ENCODE results near the gene F11R. TPM values are rescaled to one million over a fixed set of nuclear protein-coding genes. Genes with fewer than 3 reads are reported as not detected.
A peak's percentile ranks its signal among the peaks of the same experiment; 100 is the strongest.
"Not testable (repeated sequence)": the region's sequence is repeated elsewhere in the genome, so short reads cannot be mapped to it uniquely, and the experiment has no call there.

The F11R gene
- total RNA-seq = 11.9 and 13.5 TPM in 2 replicates

DNA sequence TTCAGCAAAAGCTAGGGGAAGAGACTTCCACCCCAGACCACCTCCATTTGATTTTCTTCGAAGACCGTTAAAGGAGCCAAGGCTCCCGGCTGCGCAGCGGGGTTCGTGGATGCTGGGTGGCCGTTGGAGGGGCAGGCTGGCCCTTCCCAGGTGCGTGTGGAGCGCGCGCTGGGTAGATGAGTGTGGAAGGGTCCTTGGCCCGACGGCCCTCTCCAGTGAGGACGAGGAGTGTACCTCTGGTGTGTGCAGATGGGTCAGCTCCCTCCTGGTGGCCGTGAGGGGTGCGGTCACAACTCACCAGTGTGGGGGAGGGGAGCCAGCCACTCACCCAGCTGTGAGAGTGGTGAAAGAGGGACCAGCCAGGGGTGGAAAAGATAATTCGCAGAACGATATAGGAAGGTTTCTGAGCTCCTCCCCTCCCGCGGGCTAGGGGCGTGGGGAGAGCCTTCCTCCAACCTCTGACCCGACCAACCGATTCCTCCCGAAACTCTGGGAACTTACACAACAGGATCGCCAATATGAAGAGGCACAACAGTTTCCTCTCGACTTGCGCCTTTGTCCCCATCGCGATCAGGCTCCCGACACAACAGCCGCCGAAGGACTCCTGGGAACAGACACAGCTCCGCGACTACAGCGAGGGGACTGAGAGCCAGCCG lies at the start of gene F11R:
TSS of gene F11R (minus strand) at position 644 of the 656 bp plus-strand sequence. CDS start at position 565, 79 bp downstream.
- Mint-ChIP-seq H3K4me3 (peak within 1 kb of the TSS; percentile 91), H3K27ac (peak within 1 kb of the TSS; percentile 78), H3K36me3 (ENCODE audit: low read depth) (peaks cover 2% of the 10 kb centered on the region), H3K4me1 (ENCODE audit: low read depth) (peaks cover 35% of the 10 kb centered on the region), H3K9me3 (no peaks in the 10 kb centered on the region), H3K27me3 (ENCODE audit: insufficient read depth) (peaks cover 2% of the 10 kb centered on the region)
- intact Hi-C loops (cut with micrococcal nuclease) = loop anchor here (1.0 to 2.0 kb wide), 4 partner anchors 7 to 48 kb away; partner anchors contain the start of genes ARHGAP30 and TSTD1
- DNase-seq (ENCODE audit: low spot score) = no peak

GRCh38 chr1:161069731-161070270 lies 48.8 kb upstream of the F11R start, which contains the start of gene ARHGAP30:
ARHGAP30 (minus strand) TSS chr1:161069891; CDS start chr1:161069624, 267 bp downstream.
- DNase-seq (ENCODE audit: low spot score) = peak; percentile 84
- H3K27ac Mint-ChIP-seq = peak within 1 kb of the TSS; percentile 99
- no peaks in the 10 kb centered on the region for H3K9me3 Mint-ChIP-seq
- intact Hi-C loops (cut with micrococcal nuclease) = loop anchor here (1.0 to 2.0 kb wide), 3 partner anchors 27 to 49 kb away; partner anchors contain the start of genes F11R, NIT1 and PFDN2
- peaks cover 22% of the 10 kb centered on the region for H3K36me3 Mint-ChIP-seq (ENCODE audit: low read depth)
- peaks cover 59% of the 10 kb centered on the region for H3K4me1 Mint-ChIP-seq (ENCODE audit: low read depth)
- H3K4me3 Mint-ChIP-seq = peak within 1 kb of the TSS; percentile 96
- no peaks in the 10 kb centered on the region for H3K27me3 Mint-ChIP-seq (ENCODE audit: insufficient read depth)

DNA sequence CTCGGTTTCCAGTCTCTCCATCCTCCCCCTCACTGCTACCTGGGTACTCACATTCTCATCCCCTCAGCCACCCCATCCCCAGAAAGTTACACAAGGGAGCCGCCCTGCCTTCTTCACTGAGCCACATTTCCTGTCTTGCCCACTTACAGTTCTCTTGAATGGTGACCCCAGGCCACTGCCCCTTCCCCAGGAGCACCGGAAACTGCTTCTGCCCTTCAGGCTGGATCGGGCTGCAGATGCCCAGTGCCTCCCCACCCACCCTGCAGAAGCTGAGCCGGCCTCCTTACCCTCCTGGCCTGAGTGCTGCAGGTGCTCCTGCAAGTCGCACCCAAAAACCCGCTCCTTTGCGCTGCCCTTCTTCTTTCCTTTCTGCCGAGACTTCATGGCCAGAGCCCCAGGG lies 48.3 kb upstream of the F11R start:
- no peak for DNase-seq (ENCODE audit: low spot score)
- Mint-ChIP-seq H3K4me3 (peak overlapping the region; percentile 96), H3K4me1 (ENCODE audit: low read depth) (peaks cover 65% of the 10 kb centered on the region), H3K9me3 (no peaks in the 10 kb centered on the region), H3K27ac (peak overlapping the region; percentile 99), H3K36me3 (ENCODE audit: low read depth) (peaks cover 28% of the 10 kb centered on the region), H3K27me3 (ENCODE audit: insufficient read depth) (no peaks in the 10 kb centered on the region)
- intact Hi-C loops (cut with micrococcal nuclease) = loop anchor here (2.0 kb wide), 2 partner anchors 28 to 48 kb away; partner anchors contain the start of gene F11R

DNA sequence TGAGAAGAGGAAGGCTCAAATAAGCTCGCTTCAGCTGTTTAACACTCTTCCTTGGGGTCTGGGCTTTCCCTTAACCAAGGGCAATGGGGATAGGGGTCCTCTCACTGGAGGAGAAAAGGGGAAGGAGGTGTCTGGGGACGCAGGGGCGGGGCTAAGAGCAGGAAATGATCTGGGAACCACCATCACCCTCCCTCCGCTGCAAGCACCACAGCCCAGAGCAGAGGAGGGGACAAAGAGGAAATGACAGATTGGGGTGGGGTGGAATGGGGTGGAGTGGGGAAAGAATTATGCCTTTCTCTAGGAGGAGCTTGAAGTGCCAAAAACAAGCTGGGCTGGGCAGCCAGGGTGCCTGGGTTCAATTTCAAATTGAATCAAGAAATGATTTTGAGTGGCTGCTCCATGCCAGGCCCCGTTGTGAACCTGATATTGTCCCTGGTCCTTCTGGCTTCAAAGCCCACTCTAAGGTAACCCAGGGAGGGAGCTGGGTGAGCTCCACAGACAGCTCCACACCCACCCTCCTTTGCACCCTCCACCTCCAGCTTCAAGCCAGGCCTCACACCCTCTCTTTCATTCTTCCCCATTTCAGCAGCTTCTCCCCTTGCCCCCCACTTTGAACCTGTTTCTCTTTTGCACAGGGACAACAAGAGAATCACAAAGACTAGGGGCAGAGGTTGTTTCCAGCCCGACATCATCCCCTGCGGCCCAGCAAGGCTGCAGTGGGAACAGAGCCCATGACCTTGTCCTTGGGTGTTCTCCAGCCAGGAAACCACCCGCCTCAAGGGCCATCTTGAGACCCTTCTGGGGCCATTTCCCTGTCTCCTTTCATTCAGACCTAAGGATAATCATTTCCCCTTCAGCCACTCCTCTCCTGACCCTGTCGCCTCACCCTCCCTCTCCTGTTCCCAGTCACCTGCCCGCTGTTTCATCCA lies 47.6 kb upstream of the F11R start:
- Mint-ChIP-seq H3K4me1 (ENCODE audit: low read depth) (peaks cover 71% of the 10 kb centered on the region), H3K4me3 (peak overlapping the region; percentile 96), H3K27ac (peak overlapping the region; percentile 99), H3K9me3 (no peaks in the 10 kb centered on the region), H3K27me3 (ENCODE audit: insufficient read depth) (no peaks in the 10 kb centered on the region), H3K36me3 (ENCODE audit: low read depth) (peaks cover 32% of the 10 kb centered on the region)
- intact Hi-C loops (cut with micrococcal nuclease) = loop anchor here (1.0 to 2.0 kb wide), 6 partner anchors 22 to 86 kb away; partner anchors contain the start of genes DEDD and F11R
- DNase-seq (ENCODE audit: low spot score) = peak; percentile 82

DNA sequence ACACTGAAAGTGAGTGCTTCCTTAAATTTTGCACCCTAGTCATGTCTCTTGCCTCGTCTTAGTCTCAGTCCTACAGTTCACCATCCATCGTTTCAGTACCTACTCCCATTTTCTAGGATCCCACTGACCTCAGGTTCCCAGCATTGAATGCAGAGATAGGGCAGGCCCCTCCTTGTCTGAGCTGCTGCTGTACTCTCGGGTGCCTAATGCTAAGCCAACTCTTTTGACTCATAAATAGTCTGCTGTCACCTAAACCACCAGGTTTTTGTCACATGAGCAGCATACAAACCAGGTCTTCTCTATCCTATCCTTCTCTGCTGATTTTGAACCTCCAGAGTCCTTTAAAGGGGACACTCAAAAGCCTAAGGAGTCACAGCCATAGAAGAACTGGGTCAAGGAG lies 45.7 kb upstream of the F11R start:
- Mint-ChIP-seq H3K27me3 (ENCODE audit: insufficient read depth) (no peaks in the 10 kb centered on the region), H3K9me3 (no peaks in the 10 kb centered on the region), H3K4me1 (ENCODE audit: low read depth) (peaks cover 70% of the 10 kb centered on the region), H3K36me3 (ENCODE audit: low read depth) (peaks cover 39% of the 10 kb centered on the region), H3K27ac (peak overlapping the region; percentile 99), H3K4me3 (peak overlapping the region; percentile 96)
- intact Hi-C loops (cut with micrococcal nuclease) = no loop called here
- DNase-seq (ENCODE audit: low spot score) = no peak

GRCh38 chr1:161065681-161066080 lies 44.7 kb upstream of the F11R start:
- H3K9me3 Mint-ChIP-seq; DNase-seq (ENCODE audit: low spot score); H3K27me3 Mint-ChIP-seq (ENCODE audit: insufficient read depth); H3K4me3 Mint-ChIP-seq; intact Hi-C loops (cut with micrococcal nuclease): not testable (repeated sequence)
- peaks cover 65% of the 10 kb centered on the region for H3K4me1 Mint-ChIP-seq (ENCODE audit: low read depth)
- peak overlapping the region; percentile 61 for H3K27ac Mint-ChIP-seq
- H3K36me3 Mint-ChIP-seq (ENCODE audit: low read depth) = peaks cover 39% of the 10 kb centered on the region

GRCh38 chr1:161063936-161064335 lies 43.0 kb upstream of the F11R start:
- H3K9me3 Mint-ChIP-seq; intact Hi-C loops (cut with micrococcal nuclease); H3K4me3 Mint-ChIP-seq; DNase-seq (ENCODE audit: low spot score); H3K27me3 Mint-ChIP-seq (ENCODE audit: insufficient read depth): not testable (repeated sequence)
- H3K36me3 Mint-ChIP-seq (ENCODE audit: low read depth) = peaks cover 47% of the 10 kb centered on the region
- peak overlapping the region; percentile 79 for H3K27ac Mint-ChIP-seq
- peaks cover 70% of the 10 kb centered on the region for H3K4me1 Mint-ChIP-seq (ENCODE audit: low read depth)

DNA sequence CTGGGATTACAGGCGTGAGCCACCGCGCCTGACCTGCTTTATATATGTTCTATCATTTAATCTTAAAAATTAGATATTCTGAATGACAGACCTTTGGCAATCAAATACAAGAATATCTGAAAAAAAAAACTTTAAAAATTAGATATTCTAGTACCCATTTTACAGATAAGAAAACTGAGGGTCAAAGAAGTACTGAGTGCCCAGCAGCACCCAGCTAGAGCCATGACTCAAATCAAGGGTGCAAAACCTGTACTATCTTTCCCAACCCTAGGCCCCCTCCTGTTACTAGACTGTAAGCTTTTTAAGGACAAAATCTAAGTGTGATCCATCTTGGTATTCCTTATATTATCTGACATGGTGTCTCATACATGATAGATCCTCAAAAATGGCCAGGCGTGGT lies 40.5 kb upstream of the F11R start:
- no peak overlapping the region for H3K4me3 Mint-ChIP-seq
- intact Hi-C loops (cut with micrococcal nuclease) = no loop called here
- DNase-seq (ENCODE audit: low spot score) = no peak
- H3K4me1 Mint-ChIP-seq (ENCODE audit: low read depth) = peaks cover 45% of the 10 kb centered on the region
- peaks cover 37% of the 10 kb centered on the region for H3K36me3 Mint-ChIP-seq (ENCODE audit: low read depth)
- H3K27me3 Mint-ChIP-seq (ENCODE audit: insufficient read depth) = no peaks in the 10 kb centered on the region
- H3K27ac Mint-ChIP-seq = no peak overlapping the region
- H3K9me3 Mint-ChIP-seq = no peaks in the 10 kb centered on the region

GRCh38 chr1:161059293-161059692 lies 38.3 kb upstream of the F11R start:
- Mint-ChIP-seq H3K4me3 (no peak overlapping the region), H3K9me3 (no peaks in the 10 kb centered on the region), H3K36me3 (ENCODE audit: low read depth) (peaks cover 37% of the 10 kb centered on the region), H3K4me1 (ENCODE audit: low read depth) (peaks cover 40% of the 10 kb centered on the region), H3K27ac (no peak overlapping the region), H3K27me3 (ENCODE audit: insufficient read depth) (no peaks in the 10 kb centered on the region)
- no peak for DNase-seq (ENCODE audit: low spot score)
- intact Hi-C loops (cut with micrococcal nuclease) = no loop called here

GRCh38 chr1:161054805-161055204 lies 33.9 kb upstream of the F11R start:
- DNase-seq (ENCODE audit: low spot score) = no peak
- intact Hi-C loops (cut with micrococcal nuclease) = no loop called here
- H3K27ac Mint-ChIP-seq = no peak overlapping the region
- H3K9me3 Mint-ChIP-seq = no peaks in the 10 kb centered on the region
- H3K4me3 Mint-ChIP-seq = no peak overlapping the region
- H3K4me1 Mint-ChIP-seq (ENCODE audit: low read depth) = peaks cover 26% of the 10 kb centered on the region
- peaks cover 46% of the 10 kb centered on the region for H3K36me3 Mint-ChIP-seq (ENCODE audit: low read depth)
- no peaks in the 10 kb centered on the region for H3K27me3 Mint-ChIP-seq (ENCODE audit: insufficient read depth)

DNA sequence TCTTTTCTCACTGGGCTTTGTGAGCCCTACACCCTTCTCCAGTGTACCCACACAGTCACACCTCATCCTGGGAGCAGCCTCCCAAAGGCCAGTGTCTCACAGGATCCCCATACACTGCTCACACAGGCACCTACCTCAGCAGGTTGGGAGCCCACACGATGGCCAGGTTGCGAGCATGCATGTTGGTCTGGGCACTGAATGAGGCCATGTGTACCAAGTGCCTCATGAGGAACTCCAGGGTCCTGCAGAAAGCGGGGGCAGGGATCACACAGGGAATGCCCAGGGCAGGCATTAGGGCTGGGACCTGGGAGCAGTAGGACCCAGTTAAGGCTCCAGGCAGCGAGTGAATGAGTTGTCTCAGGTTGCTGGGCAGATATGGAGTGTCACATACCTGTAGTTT lies 33.3 kb upstream of the F11R start:
- Mint-ChIP-seq H3K27ac (no peak overlapping the region), H3K4me3 (no peak overlapping the region)

DNA sequence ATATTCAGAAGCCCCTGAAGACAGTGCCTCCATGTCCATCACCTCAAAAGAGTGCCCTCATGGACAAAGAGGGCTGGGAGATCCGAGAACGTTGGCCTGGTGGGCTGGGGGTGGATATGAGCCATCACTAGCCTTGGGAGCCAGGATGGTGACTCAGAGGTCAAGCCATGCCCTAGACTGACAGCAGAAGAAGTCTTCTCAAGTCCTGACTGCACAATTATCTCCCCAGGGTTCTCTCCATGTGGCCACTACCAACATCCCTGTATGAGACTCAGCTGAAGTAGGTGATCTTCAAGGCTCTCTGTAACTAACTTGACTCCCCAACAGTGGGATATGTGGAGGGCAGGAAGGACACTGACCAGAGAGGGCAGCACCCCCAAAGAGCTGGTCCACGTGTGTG lies 31.9 kb upstream of the F11R start:
- Mint-ChIP-seq H3K4me1 (ENCODE audit: low read depth) (peaks cover 28% of the 10 kb centered on the region), H3K27me3 (ENCODE audit: insufficient read depth) (no peaks in the 10 kb centered on the region), H3K9me3 (no peaks in the 10 kb centered on the region), H3K4me3 (no peak overlapping the region), H3K36me3 (ENCODE audit: low read depth) (peaks cover 50% of the 10 kb centered on the region), H3K27ac (no peak overlapping the region)
- no peak for DNase-seq (ENCODE audit: low spot score)
- intact Hi-C loops (cut with micrococcal nuclease) = no loop called here

More for the DNA sequence above, 33.3 kb upstream of the F11R start:
- H3K4me1 Mint-ChIP-seq (ENCODE audit: low read depth) = peaks cover 20% of the 10 kb centered on the region
- no peaks in the 10 kb centered on the region for H3K27me3 Mint-ChIP-seq (ENCODE audit: insufficient read depth)
- H3K36me3 Mint-ChIP-seq (ENCODE audit: low read depth) = peaks cover 42% of the 10 kb centered on the region
- DNase-seq (ENCODE audit: low spot score) = no peak
- H3K9me3 Mint-ChIP-seq = no peaks in the 10 kb centered on the region
- intact Hi-C loops (cut with micrococcal nuclease) = no loop called here
